ENCODE measurements around the gene C3orf18. TPM values are rescaled to one million over a fixed set of nuclear protein-coding genes. Genes with fewer than 3 reads are reported as not detected.

Gene C3orf18
- total and polyA plus RNA-seq, 2 donors (not counting 3 experiments of a cell fraction or from before 2014, with no cell fraction given): 1.7 to 2.9 TPM

GRCh38 chr3:50524746-50525145 lies 42.8 kb downstream of the C3orf18 start:
- dilution Hi-C loops (cut with MboI; ENCODE audit: extremely low pct_ligation_motif_present, low sequenced_read_pairs): no loop called here

More at GRCh38 chr3:50524746-50525145, 42.8 kb downstream of the C3orf18 start:
- no TSS peak for BruUV-seq (replicated peaks)
- ChIA-PET CTCF (interaction anchor here (3.6 kb wide), 1 partner anchor 17 kb away, joined by 15 read pairs; no protein-coding TSS in a partner anchor), POLR2A (no interaction called here)
- Histone ChIP-seq H4K20me1 (replicated peaks; ENCODE audit: control insufficient read depth, extremely low read depth, insufficient read depth, low read length) (no peaks in the 10 kb centered on the region), H3K4me2 (ENCODE audit: insufficient read depth, low read length) (no peak overlapping the region), H3K79me2 (ENCODE audit: control insufficient read depth, insufficient read depth, low read length) (no peaks in the 10 kb centered on the region), H3K9me3 (replicated peaks; ENCODE audit: control insufficient read depth, insufficient read depth, low read length) (no peaks in the 10 kb centered on the region), H2AFZ (ENCODE audit: low read depth, low read length) (no peak overlapping the region), H3K9me1 (replicated peaks; ENCODE audit: control insufficient read depth, extremely low read depth, insufficient read depth, low read length) (no peaks in the 10 kb centered on the region), H3K4me1 (ENCODE audit: control insufficient read depth, extremely low read depth, insufficient read depth, low read length) (no peaks in the 10 kb centered on the region), H3K36me3 (ENCODE audit: control insufficient read depth in 2 of 2, extremely low read depth in 1 of 2, insufficient read depth in 2 of 2, low read length in 2 of 2) (no peaks in the 10 kb centered on the region), H3K9ac (replicated peaks; ENCODE audit: extremely low read depth, insufficient read depth, low read length) (no peak overlapping the region), H3K4me3 (replicated peaks in 1 of 3; ENCODE audit: insufficient read depth in 1 of 3, low read depth in 1 of 3, low read length in 3 of 3) (no peak overlapping the region), H3K27me3 (ENCODE audit: control insufficient read depth in 2 of 2, insufficient read depth in 2 of 2, low read length in 2 of 2) (peaks cover under 1 to 9% of the 10 kb centered on the region in 2 experiments), H3K27ac (ENCODE audit: insufficient read depth, low read depth, low read length) (no peak overlapping the region)
- TF ChIP-seq FOS (IDR thresholded peaks at IDR 0.05; ENCODE audit: borderline replicate concordance, insufficient read depth, low read length): no peak
- no peak for TF ChIP-seq EZH2 (IDR thresholded peaks at IDR 0.05; ENCODE audit: borderline replicate concordance, low read depth, low read length, severe bottlenecking)
- no peak for TF ChIP-seq CTCF (IDR thresholded peaks at IDR 0.05; ENCODE audit: extremely low read depth in 1 of 2, insufficient read depth in 1 of 2, low read depth in 1 of 2, low read length in 2 of 2)
- FAIRE-seq: no peak
- intact Hi-C loops (cut with micrococcal nuclease): no loop called here
- no peak for DNase-seq (ENCODE audit: low read depth, low spot score)

Measured in endothelial cell of umbilical vein (primary cell).